GM12875 (cell line): ENCODE data around the gene POU6F1.

Source experiments
- H3K4me3 ChIP-seq: one replicate; pipeline ENCODE4 v1.5.1; 2011; ENCODE audit warnings: low read depth, low read length, control low read depth
- TF ChIP-seq, protein P1 (sequence below): IDR thresholded peaks from 2 replicates; pipeline ENCODE4 v1.5.1; 2011; ENCODE audit warnings: low read depth, mild to moderate bottlenecking, control low read depth, inconsistent platforms, low read length, moderate library complexity, borderline replicate concordance; ENCODE audit not compliant: insufficient read depth

The POU6F1 gene

DNA sequence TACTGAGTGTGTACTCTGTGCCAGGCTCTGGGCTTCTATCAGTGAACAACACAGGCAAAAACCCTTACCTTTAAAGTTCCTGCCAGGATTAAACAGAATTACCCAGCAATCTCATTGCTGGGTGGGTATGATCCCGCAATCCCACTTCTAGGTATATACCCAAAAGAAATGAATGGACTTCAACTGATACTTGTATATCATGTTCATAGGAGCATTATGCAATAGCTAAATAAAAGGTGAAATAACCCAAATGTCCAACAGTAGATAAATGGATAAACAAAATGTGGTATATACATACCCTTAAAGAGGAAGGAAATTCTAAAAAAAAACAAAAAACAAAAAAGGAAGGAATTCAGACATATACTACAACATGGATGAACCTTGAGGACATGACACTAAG is 35.4 kb upstream of the POU6F1 start:
- no peak overlapping the region for H3K4me3 ChIP-seq
- TF ChIP-seq, protein P1, sequence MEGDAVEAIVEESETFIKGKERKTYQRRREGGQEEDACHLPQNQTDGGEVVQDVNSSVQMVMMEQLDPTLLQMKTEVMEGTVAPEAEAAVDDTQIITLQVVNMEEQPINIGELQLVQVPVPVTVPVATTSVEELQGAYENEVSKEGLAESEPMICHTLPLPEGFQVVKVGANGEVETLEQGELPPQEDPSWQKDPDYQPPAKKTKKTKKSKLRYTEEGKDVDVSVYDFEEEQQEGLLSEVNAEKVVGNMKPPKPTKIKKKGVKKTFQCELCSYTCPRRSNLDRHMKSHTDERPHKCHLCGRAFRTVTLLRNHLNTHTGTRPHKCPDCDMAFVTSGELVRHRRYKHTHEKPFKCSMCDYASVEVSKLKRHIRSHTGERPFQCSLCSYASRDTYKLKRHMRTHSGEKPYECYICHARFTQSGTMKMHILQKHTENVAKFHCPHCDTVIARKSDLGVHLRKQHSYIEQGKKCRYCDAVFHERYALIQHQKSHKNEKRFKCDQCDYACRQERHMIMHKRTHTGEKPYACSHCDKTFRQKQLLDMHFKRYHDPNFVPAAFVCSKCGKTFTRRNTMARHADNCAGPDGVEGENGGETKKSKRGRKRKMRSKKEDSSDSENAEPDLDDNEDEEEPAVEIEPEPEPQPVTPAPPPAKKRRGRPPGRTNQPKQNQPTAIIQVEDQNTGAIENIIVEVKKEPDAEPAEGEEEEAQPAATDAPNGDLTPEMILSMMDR: no peak

DNA sequence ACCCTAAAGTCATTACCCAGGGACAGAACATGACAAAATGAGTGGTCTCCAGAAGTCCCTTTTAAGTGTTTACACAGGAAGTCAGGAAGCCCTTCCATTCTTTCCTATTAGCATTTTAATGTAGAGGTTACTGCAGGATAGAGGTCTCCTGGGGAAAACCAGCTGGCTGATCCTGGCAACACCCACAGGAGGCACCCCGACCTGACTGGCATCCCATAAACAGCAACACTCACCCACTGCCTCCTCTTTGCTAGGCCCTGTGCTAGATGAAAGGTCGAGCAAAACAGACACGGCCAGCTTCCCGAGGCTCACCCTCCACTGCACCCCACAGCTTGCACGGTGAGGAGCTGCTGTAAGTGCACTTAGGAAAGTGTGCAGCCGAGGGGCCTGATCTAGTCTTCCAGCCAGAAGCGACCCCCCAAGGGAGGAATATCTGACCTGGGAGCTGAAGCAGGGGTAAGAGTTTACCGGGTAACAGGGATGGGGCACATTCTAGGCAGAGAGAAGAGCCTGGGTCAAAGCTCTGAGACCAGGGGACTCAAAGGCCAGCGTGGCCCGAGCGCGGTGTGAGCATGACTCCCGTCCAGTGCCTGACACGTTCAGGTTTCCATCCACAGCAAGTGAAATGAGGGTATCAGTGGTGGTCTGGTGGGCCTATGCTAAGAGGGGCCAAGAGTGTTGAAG is 29.8 kb upstream of the POU6F1 start:
- TF ChIP-seq, protein P1: no peak
- no peak overlapping the region for H3K4me3 ChIP-seq

DNA sequence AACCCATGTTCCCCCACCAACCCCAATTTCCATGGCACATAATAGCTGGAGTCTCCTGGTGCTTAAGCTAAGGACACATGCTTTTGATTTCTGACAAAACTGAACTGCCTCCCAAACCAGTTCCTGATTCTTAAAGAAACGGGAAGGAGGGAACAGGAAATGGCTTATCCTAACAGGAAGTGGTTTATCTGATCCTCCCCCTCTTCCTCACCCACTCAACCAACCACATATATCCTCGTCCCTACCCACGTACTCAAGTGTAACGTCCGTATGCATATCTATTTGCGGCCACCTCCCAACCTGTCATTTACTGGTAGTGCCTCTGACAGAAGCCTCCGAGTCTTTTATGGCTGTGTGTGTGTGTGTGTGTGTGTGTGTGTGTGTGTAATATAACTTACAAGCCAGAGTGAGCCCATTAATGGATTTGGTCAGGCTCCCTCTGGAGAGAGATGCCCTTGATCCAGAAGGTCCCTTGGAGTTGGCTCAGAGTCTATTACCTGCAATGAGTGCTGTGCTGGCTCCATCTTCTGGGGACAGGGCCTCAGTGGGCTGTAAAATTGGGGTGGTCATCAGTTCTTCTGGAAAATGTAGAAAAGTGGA is 28.5 kb upstream of the POU6F1 start:
- H3K4me3 ChIP-seq: no peak overlapping the region

DNA sequence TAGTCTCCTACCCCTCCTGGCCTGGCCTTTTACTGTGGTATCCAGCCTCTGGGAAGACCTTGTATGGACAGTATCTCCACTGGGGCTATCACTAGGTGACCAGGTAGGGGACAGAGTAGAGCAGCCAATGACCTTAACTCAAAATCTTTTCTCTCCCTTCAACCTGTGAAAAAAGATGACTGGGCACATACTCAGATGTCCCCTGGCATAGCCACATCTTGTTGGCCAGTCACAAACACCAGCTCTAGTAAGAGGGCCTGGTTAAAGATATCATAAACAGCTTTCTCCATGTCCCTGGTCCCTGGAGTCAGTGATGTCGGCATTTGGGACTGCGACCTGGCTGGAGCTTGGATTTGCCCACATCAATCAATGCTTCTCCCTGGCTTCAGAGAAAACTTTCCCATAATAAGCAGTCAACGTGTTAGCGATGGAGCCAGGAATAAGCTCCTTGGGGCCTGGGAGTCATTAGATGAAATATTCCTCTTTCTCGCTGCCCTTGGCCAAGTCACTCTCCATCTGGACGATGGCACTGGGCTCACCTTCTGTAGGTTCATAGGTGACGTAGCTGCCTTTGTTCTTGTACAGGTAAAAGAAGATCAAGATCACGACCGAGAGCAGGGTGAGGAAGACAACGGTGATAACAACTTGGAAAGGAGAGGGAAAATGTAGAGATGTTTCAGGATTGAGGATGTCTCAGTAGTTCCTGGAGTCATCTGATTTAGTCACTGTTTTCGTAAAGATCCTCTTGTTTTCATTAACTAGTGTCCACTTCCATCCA is 27.8 kb upstream of the POU6F1 start:
- TF ChIP-seq, protein P1: no peak
- H3K4me3 ChIP-seq: no peak overlapping the region

More for the DNA sequence above, 28.5 kb upstream of the POU6F1 start:
- TF ChIP-seq, protein P1: no peak

DNA sequence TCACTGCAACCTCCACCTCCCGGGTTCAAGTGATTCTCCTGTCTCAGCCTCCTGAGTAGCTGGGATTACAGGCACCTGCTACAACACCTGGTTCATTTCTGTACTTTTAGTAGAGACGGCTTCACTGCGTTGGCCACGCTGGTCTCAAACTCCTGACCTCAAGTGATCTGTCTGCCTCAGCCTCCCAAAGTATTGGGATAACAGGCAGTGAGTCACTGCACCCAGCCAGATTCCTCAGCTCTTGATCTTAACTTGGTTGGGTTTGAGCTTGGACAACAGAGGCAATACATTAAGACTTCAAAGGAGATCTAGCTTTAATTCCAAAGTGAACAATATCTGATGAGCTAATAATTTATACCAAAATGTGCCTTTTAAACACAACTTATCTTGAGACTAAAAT is 26.4 kb upstream of the POU6F1 start:
- H3K4me3 ChIP-seq: no peak overlapping the region
- TF ChIP-seq, protein P1: no peak

DNA sequence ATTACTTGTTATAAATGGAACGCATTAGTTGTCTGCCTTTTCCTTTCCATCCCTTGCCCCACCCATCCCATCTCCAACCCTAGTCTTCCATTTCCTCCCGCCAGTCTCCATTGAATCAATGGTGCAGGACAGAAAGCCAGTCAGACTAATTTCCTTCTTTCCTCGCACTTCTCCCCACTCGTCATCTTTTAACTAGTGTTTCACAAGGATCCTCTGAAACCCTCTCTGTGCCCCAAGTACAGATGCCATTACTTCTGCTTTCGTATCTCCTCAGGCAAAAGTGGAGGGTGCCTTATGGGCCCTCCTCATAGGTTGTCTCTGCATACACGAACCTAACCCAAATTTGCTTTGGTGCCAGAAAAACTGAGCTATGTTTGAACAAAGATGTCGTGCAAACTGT is 25.0 kb upstream of the POU6F1 start:
- TF ChIP-seq, protein P1: no peak

More for the DNA sequence above, 25.0 kb upstream of the POU6F1 start:
- no peak overlapping the region for H3K4me3 ChIP-seq
